ENCODE measurements around the gene SFXN3.
A peak's percentile ranks its signal among the peaks of the same experiment; 100 is the strongest.
"Not testable (repeated sequence)": the region's sequence is repeated elsewhere in the genome, so short reads cannot be mapped to it uniquely, and the experiment has no call there.

Gene SFXN3

DNA sequence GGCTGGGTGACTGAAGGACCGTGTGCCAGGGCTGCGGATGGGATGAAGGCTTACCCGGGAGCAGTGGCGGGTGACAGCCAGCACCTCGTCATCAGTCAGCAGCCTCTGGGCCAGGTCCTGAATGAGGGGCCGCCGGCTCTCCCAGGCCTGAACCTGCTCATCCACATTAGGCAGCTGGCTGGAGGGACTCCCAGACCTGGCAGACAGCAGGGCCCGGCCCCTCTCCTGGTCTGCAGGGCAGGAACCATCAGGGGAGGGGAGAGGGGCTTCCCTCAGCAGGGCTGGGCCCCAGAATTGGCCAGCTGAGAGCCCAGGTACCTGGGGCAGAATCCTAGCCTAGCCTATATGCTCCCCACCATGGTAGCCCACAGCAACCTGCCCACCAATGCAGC is 15.5 kb upstream of the SFXN3 start:
- no peak for DNase-seq (ENCODE audit: low spot score)

DNA sequence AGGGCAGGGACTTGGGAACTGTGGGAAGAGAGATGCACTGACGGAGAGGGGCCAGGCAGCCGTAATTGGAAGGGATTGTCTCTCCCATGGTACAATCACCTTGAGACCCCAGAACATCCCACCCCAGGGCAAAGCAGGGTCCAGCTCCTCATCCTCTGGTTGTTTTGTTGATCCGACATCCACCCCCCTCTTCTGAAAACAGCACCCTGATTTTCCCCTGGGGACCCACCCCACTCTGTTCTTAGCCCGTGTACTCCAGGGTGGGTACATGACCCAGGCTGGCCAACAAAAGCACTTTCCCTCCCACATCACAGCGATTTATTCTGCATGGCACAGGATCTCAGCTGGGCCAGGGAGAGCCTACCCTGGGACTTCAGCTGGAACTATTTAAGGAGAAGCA is 14.2 kb upstream of the SFXN3 start:
- DNase-seq (ENCODE audit: low spot score), result no peak

DNA sequence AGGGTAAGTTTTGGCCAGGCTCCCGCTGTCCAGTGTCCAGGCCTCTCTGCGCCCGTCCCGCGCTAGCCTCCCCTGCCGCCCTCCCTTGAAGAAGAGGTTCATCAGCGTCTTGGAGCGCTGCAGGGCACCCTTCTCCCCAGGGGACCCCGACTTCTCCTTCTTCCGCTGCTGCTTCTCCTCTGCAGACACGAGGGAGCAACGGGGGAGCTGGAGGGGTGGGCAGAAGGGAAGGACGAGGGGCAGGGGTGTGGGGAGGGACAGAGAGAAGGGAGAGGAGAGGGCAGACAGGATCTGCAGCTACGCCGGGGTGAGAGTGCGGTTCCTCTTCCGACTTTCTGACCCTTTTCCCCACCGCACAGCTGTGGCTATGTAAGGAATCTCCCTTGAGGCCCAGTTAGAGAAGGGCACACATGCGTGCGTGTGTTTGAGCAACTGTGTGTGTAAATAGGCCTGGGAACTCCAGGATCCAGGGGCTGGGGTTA is 12.9 kb upstream of the SFXN3 start:
- DNase-seq (ENCODE audit: low spot score), result no peak

DNA sequence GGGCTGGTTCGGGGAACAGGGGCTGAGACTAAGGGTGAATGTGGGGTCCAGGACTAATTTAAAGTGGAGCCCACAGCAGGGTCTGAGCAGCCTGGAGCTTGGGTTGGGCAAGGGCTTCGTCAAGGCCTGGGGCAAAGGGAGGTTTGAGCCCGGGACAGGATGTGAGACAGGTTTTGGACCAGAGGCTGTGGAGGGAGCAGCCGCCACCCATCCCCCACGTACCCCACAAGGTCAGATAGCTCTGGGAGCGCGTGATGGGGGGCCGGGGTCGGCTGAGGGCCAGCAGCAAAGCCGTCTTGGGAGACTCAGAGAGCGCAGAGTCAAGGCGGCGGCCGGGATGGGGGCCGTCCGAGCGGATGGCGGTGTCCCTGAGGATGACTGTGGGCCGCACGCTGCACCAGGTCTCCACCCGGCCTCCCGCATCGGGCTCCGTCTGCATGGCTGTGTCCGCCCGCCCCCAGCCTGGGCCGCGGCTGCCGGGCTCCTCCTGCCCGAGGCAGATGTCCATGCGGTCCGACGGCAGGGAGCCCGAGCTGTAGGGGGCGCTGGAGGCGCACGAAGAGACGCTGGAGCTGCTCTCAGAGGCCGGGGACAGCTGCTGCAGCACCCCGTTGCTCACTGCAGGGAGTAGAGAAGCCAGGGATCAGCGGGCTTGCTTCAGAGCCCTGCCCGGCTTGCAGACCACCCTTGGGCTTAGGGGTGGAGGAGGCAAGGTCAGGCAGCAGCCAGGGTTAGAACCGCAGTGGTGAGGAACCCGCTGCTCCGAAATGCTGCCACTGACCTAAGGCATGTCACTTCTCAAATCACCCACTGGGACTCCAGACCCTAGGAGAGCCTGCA is 12.2 kb upstream of the SFXN3 start:
- DNase-seq (ENCODE audit: low spot score), result peak; percentile 79

DNA sequence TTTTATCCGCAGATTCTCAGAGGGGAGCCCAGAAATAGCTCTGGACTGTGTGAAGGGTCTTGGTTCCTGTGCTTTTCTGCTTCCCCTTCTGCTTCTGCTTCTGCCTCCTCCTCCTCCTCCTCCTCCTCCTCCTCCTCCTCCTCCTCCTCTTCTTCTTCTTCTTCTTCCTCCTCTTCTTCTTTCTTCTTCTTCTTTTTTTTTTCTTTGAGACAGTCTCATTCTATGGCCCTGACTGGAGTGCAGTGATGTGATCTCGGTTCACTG is 11.7 kb upstream of the SFXN3 start:
- DNase-seq (ENCODE audit: low spot score), result no peak

DNA sequence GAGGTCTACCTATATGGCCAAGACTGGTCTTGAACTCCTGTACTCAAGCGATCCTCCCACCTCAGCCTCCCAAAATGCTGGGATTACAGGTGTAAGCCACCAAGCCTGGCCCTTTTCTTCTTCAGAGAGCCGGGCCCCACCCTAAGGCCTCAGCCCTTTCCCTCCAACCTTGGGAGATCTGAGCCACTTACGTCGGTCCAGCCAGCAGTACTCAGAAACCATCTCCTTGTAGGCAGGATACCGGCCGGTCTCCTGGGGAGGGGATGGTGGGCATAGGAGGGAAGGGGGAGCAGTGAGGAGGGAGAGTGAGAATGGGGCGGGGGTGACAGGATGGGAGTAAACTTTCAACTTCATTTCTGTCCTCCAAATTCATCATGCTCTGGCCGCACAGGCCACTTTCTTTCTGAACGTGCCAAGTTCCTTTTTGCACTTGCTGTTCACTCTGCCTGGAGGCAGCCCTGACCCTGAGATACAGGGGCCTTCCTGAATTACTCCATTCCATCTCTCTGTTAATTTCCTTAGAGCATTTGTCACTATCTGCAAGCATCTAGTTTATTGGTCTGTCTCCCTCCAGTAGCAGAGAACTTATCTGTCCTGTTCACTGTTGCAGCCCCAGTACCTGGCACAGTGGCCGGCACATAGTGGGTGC is 10.5 kb upstream of the SFXN3 start:
- DNase-seq (ENCODE audit: low spot score), result no peak

DNA sequence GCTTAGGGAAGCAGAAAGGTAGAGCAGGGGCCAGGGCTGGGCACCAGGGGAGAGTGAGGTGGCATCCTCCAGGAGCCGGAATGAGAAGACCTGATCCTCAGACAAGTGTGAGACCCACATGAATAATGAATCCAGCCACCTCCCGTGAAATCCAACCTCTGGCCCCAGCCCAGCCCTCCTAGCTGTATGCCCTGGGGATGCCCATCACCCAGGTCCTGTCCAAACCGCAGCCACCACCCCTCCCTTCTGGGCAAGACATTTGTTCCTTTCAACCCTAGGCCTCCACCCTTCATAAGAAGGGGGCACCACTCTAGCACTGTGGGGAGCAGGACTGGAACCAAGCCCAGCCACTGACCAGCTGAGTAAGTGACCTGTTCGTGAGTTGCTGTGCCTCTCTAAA is 9.8 kb upstream of the SFXN3 start:
- DNase-seq (ENCODE audit: low spot score), result no peak

DNA sequence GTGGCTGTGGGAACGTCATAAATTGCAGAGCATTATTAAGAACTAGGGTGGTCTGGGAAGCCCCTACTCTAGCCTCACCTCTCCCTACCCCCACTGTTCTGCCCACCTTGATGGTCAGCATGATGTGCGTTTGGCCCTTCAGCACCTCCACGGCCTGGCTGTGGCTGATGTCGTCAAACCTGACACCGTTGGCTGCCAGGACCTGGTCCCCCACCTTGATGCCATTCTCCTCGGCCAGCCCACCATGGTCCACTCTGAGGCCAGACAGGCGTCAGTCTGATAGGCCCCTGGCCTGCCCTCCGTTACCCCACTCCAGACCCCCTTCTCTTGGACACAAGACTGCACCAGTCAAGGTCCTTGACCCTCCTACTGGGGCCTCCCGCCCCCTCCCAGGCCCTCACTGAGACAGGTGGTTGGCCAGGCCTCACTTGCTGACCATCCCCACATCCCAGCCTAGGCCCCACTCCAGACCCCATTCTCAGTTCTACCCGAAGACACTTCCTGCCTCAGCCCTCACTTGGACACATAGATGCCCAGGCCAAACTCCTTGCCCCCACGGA is 9.3 kb upstream of the SFXN3 start:
- DNase-seq (ENCODE audit: low spot score), result no peak

DNA sequence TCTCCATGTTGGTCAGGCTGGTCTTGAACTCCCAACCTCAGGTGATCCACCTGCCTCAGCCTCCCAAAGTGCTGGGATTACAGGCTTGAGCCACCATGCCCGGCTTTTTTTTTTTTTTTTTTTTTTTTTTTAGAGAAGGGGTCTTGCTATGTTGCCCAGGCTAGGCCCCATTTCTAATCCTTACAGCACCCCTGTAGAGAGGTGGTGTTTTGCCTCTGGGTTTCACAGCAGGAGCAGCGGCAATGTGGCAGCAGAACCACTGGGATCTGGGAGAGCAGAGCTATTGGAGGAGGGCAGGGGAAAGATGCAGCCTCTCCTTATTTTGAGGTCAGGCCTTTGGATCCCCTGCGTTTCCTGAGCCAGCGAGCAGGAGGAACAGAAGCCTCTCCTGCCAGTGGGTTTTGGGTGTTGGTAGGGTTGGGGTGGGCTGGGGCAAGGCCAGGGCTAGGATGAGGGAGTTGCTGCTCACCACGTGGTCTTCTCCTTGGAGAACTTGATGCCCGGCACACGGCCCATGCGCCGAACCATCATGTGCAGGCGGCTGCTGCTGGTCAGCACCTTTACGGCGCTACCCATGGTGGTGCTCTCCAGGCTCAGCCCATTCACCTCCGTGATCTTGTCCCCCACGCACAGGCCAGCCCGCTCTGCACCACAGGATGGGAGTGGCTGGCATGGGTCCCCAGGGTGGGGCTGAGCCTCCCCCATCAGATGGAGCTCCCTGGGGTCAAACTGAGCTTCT is 7.9 kb upstream of the SFXN3 start:
- DNase-seq (ENCODE audit: low spot score), result no peak

DNA sequence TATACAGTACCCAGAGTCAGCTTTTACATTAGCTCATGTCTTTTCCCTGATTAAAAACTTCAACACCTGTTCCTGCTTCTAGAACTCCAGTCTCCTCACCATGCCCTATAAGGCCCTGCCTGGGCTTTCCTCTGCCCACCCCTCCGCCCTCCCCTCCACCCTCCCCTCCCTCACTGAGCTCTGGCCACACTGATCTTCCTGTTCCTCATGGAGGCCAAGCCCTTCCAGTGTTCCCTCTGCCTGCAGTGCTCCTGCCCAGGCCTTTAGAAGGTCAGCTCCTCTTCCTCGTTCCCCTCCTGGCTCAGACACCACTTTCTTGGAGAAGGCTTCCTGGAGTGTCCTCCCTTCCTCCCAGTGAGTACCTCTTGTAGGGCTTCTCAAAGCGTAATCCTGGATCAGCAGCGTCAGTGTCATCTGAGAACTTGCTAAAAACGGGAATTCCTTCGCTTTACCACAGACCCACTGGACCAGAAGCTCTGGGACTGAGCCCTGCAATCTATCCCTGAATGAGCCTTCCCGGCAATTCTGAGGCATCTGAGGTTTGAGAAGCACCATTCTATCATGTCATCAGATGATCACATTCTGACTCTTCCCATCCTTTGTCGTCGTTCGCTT is 3.8 kb upstream of the SFXN3 start:
- DNase-seq (ENCODE audit: low spot score), result no peak

DNA sequence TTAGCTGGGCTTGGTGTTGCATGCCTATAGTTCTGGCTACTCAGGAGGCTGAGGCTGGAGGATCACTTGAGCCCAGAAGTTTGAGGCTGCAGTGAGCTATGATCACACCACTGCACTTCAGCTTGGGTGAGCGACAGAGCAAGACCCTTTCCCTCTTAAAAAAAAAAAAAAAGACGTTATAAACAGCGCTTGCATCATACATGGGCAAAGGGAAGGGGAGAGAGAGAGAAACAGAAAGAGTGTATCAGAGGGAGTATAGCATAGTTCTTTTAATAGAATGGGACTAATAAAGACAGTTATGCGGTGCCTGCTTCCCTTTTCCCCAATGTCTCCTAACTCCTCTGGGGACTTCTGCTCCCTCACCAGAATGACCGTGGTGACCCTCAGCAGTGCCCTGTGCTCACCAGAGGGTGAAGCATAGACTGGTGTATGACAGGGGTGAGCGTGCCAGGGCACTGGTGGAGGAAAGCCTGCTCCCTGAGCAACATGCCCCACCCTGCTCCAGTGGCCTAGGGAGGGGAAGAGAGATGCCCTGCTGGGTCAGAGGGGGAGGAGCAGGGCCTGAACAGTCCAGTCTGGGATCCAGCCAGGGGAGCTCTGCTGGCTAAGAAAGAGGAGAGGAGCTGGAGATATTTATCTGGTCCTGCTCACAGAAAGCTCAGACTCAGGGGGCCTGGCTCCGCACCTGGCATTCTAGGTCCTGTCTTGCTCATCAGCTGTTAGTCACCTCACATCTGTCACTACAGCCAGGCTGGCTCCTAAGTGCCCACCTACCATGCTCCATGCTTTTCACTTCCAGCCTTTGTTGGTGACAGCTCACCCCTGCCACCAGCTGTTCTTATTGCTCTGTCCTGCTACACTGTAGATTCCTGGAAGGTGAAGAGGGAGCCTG is 2.3 kb upstream of the SFXN3 start:
- no peak for DNase-seq (ENCODE audit: low spot score)

DNA sequence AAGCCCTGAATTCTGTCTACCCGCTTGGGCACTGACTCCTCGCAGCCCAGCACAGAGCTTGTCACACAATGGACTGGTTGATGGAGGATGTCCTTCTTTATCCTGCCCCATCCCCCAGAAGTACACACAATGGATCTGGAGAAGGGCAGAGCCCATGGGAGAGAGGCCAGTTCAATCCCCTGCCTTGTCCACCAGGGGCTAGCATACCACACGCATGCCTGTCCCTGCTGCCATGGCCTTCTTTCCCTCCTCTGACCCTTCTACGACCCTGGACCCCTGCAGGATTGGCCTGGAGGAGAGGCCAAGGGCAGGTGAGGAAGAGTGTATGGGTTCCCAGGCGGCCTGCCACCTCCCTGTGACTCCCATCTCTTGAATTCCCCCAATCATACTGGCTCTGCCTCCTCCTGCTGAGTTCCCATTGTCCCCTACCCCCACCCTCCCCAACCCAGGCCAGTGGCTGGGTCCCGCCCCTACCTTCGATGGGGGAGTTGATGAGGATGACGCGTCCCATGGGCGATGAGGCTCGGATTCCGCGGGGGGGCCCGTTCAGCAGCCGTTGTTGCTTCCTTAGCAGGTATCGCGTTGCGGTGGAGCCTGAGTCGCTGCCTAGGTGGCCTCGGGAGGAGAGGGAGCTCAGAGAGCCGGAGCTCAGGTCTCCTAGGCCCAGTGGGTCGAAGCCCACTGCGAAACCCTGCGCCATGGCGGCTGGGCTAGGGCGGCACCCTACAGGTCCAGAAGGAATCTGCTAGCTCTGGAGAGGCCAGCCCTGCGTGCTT is 1.3 kb upstream of the SFXN3 start:
- DNase-seq (ENCODE audit: low spot score), result no peak

DNA sequence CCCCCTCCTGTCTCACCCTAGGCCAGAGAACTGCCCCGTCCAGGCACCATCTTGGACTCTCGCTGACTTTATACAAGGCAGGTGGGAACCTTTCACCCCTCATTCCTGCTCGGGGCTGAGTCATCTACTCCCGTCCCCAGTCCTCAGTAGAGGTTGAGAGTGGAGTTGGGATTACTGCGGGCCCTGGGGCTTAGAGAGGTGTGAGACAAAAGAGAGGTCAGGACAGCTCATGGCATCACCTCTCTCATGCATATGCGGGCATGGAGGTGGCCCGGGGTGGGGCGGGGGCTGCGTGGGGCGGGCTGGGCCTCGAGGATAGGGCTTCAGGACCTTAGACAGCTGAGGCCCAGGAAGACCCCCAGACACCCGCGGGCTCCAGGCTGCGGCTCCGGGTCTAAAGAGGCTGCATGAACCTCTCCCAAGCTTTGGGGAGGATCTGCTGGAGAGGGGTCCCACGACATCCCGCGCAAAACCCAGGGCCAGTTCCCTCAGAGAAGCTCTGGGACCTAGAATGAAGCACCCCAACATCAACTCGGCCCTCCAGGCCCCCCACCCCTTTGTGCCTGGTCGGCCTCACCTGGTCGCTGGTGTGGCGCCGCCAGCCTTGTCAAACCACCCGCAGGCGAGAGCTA is 422 bp upstream of the SFXN3 start:
- DNase-seq (ENCODE audit: low spot score), result no peak

DNA sequence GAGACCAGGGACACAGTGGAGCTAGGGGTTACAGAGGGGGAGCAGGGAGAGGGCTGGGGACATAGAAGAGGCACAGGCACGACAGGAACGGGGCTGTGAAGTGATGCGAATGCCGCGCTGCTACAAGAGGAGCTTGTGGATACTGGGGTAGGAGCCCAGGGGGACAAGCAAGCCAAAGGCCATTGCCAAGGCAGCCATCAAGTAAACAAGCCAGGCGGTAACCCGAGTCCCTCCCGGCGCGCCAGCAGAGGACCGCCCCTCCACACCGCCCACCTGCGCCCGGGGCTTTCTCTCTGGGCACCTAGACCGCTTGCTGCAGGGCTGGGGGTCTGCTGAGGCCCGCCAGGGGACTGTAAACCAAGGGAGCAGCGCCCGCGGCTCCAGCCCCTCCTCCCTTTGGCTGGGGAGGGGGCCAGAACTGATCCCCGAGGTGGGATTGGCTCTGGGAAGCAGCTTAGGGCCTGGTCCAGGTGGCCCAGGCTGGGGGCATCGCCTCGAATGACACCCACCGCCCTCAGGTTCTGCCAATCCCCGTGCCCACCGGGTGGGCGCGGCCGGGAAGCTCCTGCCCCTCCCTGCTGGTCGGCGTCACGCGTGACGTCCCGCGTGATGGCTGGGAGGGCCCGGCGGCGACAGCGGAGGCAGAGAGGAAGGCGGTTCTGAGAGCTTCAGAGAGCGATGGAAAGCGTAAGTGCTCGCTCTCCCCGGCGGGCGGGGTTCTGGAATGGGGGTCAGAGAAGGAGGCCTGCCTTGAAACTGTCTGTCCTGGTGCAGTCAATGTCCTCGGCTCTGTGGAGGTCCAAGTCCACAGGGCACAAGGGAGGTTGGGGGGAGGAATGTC is 982 bp downstream of the SFXN3 start:
- peak; percentile 89 for DNase-seq (ENCODE audit: low spot score)

DNA sequence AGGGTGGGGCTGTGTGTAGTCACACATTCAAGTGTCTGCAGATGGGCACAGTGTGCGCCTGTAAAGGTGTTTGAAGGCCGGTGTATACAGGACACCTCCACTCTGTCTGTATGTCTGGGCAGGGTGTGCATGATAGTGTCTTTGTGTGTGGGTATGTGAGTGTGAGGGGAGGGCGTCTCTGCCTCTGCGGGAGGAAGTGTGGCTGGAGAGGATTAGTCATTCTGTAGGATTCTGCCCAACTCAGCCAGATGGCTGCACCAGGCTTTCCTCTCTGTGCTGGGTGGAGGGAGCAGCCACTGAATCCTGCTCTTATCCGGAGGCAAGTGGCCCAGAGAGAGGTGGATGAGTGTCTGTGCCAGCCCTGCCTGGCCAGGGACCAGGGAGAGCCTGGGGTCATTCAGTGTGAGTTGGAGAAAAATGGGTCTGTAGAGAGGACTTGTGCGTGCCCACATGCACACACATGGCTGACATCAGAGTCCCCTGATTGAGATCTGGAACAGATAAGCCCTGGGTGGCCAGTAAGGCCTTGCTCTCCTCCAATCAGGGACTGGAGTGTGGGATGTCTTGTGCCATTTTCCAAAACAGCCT is 1.7 kb downstream of the SFXN3 start:
- peak; percentile 84 for DNase-seq (ENCODE audit: low spot score)

DNA sequence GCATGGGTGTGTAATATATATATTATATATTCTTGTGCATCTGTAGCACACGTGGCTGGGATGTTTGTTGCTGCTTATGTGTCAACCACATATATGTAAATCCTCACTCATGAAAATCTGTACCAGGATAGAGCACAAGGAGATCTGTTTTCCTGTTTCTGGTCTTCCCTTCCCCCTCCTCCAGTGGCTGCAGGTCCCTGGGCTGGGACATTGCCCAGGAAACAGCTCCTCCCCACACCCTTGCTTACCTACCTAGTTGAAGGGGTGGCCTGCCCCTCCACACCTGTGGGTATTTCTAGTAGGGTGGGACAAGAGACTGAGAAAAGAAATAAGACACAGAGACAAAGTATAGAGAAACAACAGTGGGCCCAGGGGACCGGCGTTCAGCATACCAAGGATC is 2.2 kb downstream of the SFXN3 start:
- no peak for DNase-seq (ENCODE audit: low spot score)

DNA sequence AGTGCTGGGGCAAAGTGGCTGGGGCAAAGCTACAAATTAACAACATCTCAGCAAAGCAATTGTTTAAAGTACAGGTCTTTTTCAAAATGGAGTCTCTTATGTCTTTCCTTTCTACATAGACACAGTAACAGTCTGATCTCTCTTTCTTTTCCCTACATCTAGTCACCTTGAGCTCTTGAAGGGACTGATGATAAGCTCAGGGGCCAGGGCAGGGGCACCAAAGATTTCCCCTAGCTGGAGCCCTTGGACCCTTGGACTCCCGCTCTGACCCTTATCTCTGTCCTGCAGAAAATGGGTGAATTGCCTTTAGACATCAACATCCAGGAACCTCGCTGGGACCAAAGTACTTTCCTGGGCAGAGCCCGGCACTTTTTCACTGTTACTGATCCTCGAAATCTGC is 3.4 kb downstream of the SFXN3 start:
- not testable (repeated sequence) for DNase-seq (ENCODE audit: low spot score)

DNA sequence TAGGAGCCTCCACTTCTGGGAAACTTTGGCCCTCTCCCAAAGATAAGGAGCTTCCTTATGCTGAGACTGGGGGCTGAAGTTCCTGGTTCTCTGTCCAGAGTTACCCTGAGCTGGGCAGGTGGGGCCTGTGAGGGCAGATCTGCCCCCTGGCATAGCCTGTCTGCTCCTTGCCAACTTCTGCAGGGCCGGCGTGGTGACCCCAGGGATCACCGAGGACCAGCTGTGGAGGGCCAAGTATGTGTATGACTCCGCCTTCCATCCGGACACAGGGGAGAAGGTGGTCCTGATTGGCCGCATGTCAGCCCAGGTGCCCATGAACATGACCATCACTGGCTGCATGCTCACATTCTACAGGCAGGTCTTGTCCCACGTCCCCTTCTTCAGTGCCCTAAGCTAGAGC is 4.3 kb downstream of the SFXN3 start:
- no peak for DNase-seq (ENCODE audit: low spot score)
